GM18867 (cell line): Measurements from ENCODE around the gene RTL10.

Source experiments
- ATAC-seq: cut with Tn5 transposase; IDR thresholded peaks from one replicate; pipeline ENCODE4 v1.9.1; 2021; ENCODE audit warnings: mild to moderate bottlenecking, moderate library complexity; ENCODE audit not compliant: unreplicated experiment

Gene RTL10

DNA sequence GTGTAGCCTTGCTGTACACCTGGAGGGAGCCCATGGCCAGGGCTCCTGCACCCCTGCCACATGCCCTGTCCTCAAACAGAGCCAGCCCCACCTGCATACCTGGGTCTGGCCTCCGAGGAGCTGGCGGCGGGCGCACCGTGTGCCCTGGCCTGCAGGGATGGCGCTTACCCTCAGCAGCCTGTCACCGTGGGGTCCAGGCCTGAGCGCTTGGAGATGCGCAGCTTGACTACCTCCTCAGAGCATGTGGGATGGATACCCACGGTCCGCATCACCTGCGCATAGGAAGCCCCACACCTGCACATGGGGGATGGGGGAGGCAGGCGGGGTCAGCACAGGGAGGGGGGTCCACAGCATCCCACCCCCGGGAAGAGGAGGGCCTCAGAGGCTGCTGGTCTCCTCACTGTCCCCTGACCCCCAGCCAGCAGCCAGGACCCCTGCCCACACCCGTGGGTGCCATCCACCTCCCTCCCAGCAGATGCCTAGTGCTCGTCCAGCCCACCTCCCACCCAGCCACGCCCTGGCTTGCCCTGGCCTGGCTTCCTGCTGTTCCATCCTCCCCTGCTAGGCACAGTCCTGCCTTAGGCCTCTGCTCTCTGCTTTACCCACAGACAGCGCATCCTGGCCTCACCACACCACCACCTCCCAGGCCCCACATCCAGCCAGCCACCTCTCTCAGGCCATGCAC is 22.4 kb upstream of the RTL10 start:
- no peak for ATAC-seq

DNA sequence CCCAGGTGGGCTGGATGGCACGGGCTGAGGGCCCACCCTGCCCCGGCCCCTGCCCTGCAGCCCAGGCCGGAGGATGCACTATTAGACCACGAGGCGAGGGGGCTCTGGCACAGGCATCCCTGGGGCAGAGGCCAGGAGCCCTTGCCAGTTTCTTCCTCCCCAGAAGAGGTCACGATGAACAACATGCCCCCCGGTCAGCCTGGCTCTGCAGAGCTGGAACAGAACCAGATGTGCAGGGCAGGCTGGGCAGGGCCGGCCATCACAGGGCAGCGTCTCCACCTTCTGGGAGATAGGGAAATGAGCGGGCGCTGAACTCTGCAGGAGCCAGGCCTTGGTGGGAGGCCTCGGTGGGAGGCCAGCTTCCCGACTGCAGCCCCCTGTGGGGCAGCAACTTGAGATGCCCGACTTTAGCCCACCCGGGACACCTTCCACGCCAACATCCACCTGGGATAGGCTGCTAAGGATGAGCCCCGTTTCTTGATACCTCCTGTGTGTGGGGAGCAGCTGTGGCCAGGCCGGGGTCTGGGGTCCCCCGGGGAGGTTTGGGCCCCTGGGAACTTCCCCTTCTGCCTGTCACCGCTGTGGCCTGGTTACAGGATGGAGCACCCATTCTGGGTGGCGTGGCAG is 21.8 kb upstream of the RTL10 start:
- ATAC-seq = no peak

DNA sequence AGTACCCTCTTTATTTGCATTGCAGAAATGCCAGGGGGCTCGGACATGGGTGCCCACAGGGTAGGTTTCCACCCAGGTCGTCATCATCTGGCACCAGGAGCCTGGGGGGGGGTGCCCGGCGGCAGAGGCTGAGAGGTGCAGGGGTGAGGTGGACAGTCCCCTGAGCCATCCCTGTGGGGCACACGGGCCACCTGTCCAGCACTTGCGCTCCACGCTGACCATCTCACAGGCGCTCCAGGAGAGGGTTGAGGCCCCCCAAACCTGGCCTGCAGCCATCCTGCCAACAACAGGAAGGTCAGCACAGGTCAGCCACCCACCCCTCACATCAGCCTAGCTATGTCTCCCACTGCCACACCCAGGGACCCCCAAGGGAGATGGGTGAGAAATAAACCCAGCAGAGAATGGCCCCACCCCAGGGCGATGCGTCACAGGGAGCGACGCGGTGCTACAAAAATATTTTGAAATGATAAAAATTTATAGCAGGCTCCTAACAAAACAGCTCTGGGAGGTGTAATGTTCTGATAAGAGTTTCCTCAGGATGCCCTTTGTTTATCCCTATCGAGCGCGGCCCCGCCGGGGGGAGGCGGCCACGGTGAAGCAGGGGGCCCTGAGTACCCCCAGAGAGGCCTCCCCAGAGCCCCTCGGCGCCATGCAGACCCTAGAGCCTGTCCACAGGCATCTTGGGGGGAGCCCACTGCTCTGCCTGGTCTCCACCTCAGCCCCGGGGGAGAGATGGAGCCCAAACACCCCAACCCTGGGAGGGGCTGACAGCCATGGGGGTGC is 21.0 kb upstream of the RTL10 start:
- no peak for ATAC-seq

GRCh38 chr22:19875061-19875530 is 20.4 kb upstream of the RTL10 start:
- ATAC-seq = no peak

- ATAC-seq = no peak
These were observed 19.8 kb upstream of the RTL10 start for GRCh38 chr22:19874307-19875060.

DNA sequence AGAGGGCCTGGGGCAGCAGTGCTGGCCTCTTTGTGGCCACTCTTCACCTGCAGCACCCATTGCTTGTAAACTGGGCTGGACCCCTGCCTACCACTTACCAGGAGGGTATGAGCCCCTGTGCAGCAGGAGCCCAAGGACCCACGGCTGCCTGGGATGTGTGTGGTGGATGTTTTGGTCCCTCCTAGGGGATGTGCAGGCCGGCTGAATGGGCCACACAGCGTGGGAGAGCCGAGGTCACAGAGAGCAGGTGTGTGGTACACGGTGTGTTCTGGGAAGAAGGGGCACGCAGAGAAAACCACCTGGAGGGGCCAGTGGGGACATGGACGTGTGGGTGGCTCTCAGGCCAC is 19.3 kb upstream of the RTL10 start:
- ATAC-seq = no peak

DNA sequence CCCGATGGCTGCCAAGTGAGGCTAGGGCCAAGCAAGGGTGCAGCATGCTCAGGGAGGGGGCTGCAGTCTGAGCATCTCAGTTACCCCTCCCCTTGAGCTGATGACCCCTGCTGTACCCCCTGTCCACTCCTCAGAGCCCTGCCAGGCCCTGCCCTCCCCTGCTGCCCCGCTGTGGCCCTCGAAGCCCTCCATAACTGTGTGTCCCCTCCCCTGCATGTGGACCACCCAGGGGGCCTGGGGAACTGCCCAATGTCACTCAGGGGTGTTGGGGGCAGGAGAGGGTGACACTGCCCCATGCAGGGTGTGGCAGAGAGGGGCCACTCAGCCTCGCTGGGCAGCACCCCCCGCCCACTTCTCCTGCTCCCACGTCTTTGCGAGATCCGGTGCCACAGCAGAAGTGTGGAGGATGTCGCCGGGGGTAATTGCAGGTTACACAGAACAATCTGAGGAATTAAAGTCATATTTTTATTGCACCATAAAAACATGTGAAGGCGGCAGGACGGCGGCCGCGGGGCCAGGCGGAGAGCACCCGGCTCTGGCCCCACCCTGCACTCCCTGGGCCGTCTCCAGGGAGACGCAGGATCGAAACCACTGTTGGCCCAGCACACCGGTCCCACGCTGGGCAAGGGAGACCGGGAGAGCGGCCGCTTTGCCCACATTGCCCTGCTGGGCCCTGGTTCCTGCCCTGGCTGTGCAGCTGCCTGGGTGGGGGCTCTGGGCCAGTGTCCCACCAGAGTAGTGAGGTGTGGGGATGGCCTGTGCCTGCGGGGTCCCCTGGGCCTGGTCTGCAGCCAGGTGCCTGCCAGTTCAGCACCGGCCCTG is 18.7 kb upstream of the RTL10 start:
- no peak for ATAC-seq

DNA sequence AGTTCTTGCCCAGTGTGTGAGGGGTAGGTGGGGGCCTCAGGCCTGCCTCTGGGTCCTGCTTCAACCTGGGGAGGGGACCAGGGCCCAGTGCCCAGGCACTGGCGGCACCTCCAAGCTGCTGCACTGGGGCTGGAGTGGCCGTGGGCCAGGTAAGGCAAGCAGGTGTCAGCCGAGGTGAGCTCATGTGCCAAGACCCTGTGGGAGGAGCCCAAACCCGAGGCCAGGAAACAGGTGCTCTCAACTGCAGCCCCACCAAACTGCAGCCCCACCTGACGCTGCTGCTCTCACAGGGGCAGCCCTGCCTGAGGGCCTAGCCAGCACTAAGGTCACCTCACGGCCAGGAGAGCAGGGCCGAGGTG is 18.1 kb upstream of the RTL10 start:
- no peak for ATAC-seq

DNA sequence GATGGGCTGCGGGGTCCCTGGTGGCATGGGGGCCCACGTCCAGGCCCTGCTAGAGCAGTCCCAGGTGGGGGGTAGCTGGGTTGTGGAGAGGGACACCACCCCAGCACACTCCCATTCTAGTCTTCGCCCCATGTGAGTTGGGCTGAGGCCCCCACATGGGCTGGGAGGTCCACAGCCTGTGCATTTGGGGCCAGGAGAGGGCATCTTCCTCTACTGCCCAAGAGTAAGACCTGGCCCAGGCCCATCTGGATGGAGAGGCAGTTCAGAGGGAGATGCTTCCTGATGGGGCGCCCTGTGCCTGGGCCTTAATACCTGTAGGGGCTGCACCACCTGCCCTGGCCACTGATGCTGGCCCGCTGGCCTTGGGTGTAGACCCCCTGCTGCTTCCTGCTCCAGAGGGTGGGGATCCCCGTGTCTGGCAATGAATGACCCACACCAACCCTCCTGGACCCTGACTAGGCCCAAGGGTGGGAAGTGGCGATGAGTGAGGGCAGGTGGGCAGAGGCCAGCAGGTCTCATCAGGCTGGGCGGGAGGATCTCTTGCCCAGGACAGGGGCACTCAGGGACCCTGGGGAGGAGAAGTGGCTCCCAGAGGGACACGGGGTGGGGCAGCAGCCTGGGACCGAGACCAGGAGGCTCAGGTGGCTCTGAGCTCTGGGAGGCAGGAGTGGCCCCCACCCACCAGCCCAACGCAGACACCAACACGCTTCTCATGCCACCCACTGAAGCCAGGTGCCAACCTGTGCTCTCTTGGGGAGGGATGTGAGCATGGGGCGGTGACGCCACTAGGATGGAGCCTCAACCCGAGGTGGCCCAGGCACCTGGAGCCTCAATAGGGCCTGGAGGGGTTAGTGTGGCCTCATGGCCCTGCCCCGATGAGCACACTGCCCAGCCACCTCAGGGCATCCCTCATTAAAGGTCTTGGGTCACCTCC is 17.4 kb upstream of the RTL10 start:
- ATAC-seq = no peak

DNA sequence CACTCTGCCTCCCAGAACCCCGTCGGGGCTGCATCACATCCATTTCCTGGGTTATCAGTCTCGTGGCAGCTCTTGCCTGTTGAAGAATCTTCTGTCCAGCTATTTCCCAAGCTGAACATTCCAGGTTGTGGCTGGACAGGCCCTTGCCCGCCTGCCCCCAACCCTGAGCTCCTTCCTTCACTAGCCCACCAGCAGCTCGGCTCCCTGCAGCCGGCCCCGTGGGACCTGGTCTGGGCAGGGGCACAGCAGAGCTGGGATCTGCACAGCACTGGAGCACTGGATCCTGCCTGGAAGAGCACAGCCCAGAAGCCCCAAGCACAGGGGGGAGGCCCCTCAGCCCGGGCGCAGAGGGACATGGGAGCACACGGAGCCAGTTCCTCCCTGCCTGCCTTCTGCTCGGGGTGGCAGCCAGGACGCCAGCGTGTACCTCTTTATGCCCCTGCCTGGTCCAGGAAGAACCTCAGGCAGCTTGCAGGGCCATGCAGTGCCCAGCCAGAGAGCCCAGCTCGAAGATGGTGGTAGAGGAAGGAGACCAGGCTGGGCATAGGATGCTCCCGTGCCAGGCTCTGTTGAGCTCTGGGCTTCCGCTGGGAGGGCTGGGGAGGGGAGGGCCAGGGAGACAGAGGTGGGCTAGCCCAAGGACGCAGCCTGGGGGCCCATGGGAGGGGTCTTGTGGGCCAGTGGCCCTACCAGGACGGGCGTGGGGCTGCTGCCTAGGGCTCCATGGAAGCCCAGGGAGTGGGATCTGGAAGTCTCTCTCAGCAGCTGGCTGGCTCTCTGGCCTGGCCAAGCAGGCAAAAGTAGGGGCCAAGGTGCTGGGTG is 16.6 kb upstream of the RTL10 start:
- ATAC-seq = no peak

DNA sequence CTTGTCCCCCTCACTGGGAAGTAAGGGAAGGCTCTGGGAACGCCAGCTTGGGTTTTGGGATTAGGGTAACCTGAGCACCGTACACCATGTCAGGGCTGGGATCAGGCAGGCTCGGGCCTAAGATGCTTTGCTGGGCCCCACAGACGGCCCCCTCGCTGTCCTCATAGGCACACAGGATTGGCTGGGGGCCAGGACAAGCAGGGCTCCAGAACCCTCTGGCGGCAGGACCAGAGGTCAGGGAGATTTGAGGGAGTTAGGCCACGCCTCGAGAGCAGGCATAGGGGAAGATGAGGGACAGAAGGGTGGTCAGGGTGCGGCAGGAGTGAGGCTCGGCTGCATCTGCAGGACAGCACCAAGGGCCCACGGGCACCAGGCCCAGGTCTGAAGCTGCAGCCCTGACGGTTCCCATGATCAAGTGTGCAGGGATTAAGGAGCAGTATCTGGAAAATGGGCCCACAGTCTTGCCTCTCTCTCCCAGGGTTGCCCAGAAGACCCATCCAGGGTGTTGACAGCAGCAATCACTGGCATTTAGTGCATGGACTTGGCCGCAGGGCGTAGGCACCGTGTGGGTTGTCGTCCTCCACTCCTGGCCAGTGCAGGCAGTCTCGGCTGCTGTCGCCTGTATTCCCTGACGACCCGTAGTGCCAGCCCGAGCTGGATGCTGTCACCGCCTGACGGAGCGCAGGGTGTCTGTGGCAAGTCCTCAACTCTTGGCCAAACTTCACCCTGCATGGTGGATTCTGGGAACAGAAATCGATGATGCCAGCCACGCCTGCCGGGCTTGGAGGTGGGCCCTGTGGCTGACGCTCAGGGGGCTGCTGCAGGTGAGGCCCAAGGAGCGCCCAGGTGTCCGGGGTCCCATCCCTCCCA is 15.7 kb upstream of the RTL10 start:
- ATAC-seq = no peak

DNA sequence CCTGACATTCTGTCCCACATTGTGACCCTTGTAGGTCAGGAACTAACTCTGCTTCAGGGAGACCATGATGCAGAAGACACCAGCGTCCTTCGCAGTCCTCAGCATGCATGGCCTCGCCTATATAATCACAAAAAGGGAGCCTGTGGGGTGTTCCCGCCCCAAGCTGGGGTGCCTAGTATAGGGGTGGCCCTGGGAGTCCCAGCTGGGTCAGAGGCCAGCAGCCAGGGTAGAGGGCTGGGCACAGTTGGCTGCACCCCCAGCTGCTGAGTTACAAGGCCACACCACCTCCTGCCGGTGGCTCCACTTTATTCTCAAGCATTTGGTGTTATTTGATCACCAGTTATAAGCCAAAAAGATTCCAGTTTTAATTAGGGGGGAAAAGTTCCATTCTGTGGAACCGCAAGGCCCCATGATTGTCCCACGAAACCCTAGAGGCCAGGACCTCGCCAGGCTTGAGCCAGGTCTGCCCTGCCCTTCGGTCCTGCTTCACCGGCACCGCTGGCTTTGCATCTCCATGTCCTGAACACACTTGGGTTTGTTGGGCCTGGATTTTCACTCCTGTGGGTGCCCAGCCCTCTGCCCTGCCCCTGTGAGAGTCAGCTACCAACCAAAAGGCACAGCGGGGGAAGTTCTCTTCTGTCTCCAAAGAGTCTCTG is 15.0 kb upstream of the RTL10 start:
- no peak for ATAC-seq

DNA sequence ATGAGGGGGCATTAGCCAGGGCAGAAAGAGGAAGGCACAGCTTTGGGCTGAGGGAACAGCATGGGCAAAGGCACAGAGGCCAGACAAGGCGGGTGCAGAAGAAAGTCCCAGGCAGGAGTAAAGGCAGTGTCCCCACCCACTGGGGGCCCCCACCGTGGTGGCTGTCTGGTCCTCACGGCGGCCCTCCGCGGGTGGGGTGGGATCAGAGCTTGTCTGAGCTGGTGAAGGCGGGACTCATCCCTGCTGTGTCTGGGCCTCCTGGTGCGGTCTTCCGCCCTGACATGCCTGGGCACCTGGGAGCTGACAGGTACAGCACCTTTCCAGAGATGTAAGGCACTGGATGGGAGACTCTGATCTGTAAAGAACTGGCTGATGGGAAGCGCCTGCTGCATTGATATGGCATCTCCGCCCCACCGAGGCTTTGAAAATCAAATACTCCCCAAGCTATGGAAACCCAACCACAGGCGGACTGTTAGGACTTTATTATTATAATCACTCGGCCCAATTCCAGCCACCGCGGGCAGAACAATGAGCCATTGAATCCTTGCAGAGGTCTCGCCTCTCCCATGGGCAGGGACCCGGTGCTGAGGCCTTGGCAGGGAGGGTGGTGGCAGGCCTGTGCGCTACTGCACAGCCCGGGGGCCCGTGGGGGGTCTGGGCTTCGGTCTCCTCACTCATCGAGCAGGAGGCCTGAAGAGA is 14.2 kb upstream of the RTL10 start:
- no peak for ATAC-seq

- no peak for ATAC-seq
These were observed 13.7 kb upstream of the RTL10 start for GRCh38 chr22:19868333-19868732.

- ATAC-seq = no peak
These were observed 12.9 kb upstream of the RTL10 start for GRCh38 chr22:19867617-19868016.

DNA sequence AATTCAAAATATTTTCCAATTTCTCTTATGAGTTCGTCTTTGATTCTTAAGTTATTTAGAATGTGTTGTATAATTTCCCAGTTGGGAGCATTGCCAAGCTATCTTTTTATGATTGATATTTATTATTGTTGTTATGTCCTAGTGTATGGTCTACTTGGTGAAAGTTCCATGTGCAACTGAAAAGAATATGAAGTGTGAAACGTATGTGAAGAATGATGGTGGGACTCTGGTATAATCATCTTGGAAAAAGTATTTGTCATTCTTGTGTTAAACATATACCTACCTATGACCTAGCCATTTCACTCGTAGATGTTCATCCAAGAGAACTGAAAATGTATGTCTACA is 12.0 kb upstream of the RTL10 start:
- ATAC-seq = no peak
